Liver (tissue), 9 donors: ENCODE results near the gene OSBP2. TPM values are rescaled to one million over a fixed set of nuclear protein-coding genes. Genes with fewer than 3 reads are reported as not detected.

ENCODE experiments used
- DNase-seq: peaks from one replicate; pipeline ENCODE4 v3.0.0-alpha.2; 2017; ENCODE audit warnings: low spot score
- H3K27ac ChIP-seq, 2 donors: one replicate each; pipeline ENCODE4 v1.7.0; 2013; ENCODE audit warnings: inconsistent platforms in 2 of 2, low read length in 2 of 2, control low read depth in 1 of 2, low read depth in 1 of 2, mild to moderate bottlenecking in 1 of 2
- H3K27me3 ChIP-seq, 4 donors: one replicate each; pipeline versions ENCODE4 v1.6.1 to v1.7.0; 2013; ENCODE audit warnings: low read length in 3 of 4, inconsistent platforms in 1 of 4, mild to moderate bottlenecking in 1 of 4, moderate library complexity in 1 of 4; ENCODE audit not compliant: control insufficient read depth in 4 of 4, insufficient read depth in 4 of 4
- H3K36me3 ChIP-seq, 4 donors: one replicate each; pipeline versions ENCODE4 v1.6.1 to v1.7.0; 2013; ENCODE audit warnings: low read length in 3 of 4, mild to moderate bottlenecking in 3 of 4, low read depth in 1 of 4, moderate library complexity in 1 of 4; ENCODE audit not compliant: control insufficient read depth in 4 of 4, insufficient read depth in 3 of 4
- H3K4me1 ChIP-seq, 4 donors: one replicate each; pipeline versions ENCODE4 v1.6.1 to v1.7.0; 2013; ENCODE audit warnings: low read length in 3 of 4, mild to moderate bottlenecking in 3 of 4, moderate library complexity in 1 of 4; ENCODE audit not compliant: control insufficient read depth in 4 of 4, insufficient read depth in 4 of 4
- H3K4me3 ChIP-seq, 3 donors: one replicate each; pipeline versions ENCODE4 v1.6.1 to v1.7.0; 2013; ENCODE audit warnings: low read length in 3 of 3, control low read depth in 1 of 3, low read depth in 1 of 3, mild to moderate bottlenecking in 1 of 3
- H3K9ac ChIP-seq, 2 donors: one replicate each; pipeline ENCODE4 v1.7.0; 2013; ENCODE audit warnings: low read length in 2 of 2, mild to moderate bottlenecking in 2 of 2, moderate library complexity in 2 of 2, control low read depth in 1 of 2, low read depth in 1 of 2
- H3K9me3 ChIP-seq, 4 donors: one replicate each; pipeline versions ENCODE4 v1.6.1 to v1.7.0; 2013; ENCODE audit warnings: low read length in 3 of 4; ENCODE audit not compliant: control insufficient read depth in 4 of 4
- EGR1 ChIP-seq, 2 donors: IDR thresholded peaks; 2 replicates each; pipeline ENCODE4 v1.6.1; 2016 to 2018; ENCODE audit warnings: antibody characterized with exemption in 2 of 2, low read depth in 2 of 2
- FOXA1 ChIP-seq: IDR thresholded peaks from 2 replicates; pipeline ENCODE4 v1.6.1; 2016; ENCODE audit warnings: antibody characterized with exemption
- FOXA2 ChIP-seq: IDR thresholded peaks from 2 replicates; pipeline ENCODE4 v1.6.1; 2016; ENCODE audit warnings: antibody characterized with exemption
- GABPA ChIP-seq, 2 donors: IDR thresholded peaks in 1 of 2; conservative IDR thresholded peaks in 1 of 2; 2 replicates each; pipeline ENCODE4 v1.6.1; 2016; ENCODE audit warnings: antibody characterized with exemption in 2 of 2, mild to moderate bottlenecking in 1 of 2, moderate library complexity in 1 of 2
- HNF4A ChIP-seq, 2 donors: conservative IDR thresholded peaks; 2 replicates each; pipeline ENCODE4 v1.6.1; 2016; ENCODE audit warnings: antibody characterized with exemption in 2 of 2, mild to moderate bottlenecking in 2 of 2
- HNF4G ChIP-seq: IDR thresholded peaks from 2 replicates; pipeline ENCODE4 v1.6.1; 2016; ENCODE audit warnings: antibody characterized with exemption
- JUND ChIP-seq, 2 donors: IDR thresholded peaks; 2 replicates each; pipeline ENCODE4 v1.6.1; 2016; ENCODE audit warnings: antibody characterized with exemption in 2 of 2
- NR2F2 ChIP-seq: IDR thresholded peaks from 2 replicates; pipeline ENCODE4 v1.6.1; 2016; ENCODE audit warnings: antibody characterized with exemption
- RAD21 ChIP-seq, 2 donors: IDR thresholded peaks; 2 replicates each; pipeline ENCODE4 v1.6.1; 2016; ENCODE audit warnings: antibody characterized with exemption in 2 of 2, mild to moderate bottlenecking in 2 of 2
- RXRA ChIP-seq, 2 donors: IDR thresholded peaks; 2 replicates each; pipeline ENCODE4 v1.6.1; 2017 to 2018; ENCODE audit warnings: antibody characterized with exemption in 2 of 2, mild to moderate bottlenecking in 1 of 2
- SP1 ChIP-seq: IDR thresholded peaks from 2 replicates; pipeline ENCODE4 v1.6.1; 2018; ENCODE audit warnings: antibody characterized with exemption, mild to moderate bottlenecking
- TAF1 ChIP-seq: conservative IDR thresholded peaks from 2 replicates; pipeline ENCODE4 v1.6.1; 2016; ENCODE audit warnings: antibody characterized with exemption, mild to moderate bottlenecking
- YY1 ChIP-seq: IDR thresholded peaks from 2 replicates; pipeline ENCODE4 v1.6.1; 2016; ENCODE audit warnings: antibody characterized with exemption, mild to moderate bottlenecking
- ZBTB33 ChIP-seq: IDR thresholded peaks from 2 replicates; pipeline ENCODE4 v1.6.1; 2016; ENCODE audit warnings: antibody characterized with exemption
- WGBS: extraction: QIAGEN DNeasy Blood & Tissue Kit; methylation state at CpG from one replicate; pipeline ENCODE4 v1.1.7; 2013; 5-methylcytosine and 5-hydroxymethylcytosine counted together
- polyA plus RNA-seq, 2 donors: library from polyadenylated mRNA; stranded (reverse) in 1 of 2; unstranded in 1 of 2; fragments of 200-250 nt in 1 of 2; fragments of >200 nt in 1 of 2; fragmentation: Nextera tagmentation in 1 of 2; extraction: Ambion mirVana in 1 of 2; gene quantifications; one replicate each; pipeline versions ENCODE4 v1.2.1 to v1.2.3, GENCODE V29; 2013 to 2015
- total RNA-seq, 2 donors: library from RNA; depleted of rRNA; stranded (reverse); fragments of >200 nt; gene quantifications; one replicate each; pipeline ENCODE4 v1.2.3, GENCODE V29; 2014
- TF ChIP-seq, protein P1 (sequence below): IDR thresholded peaks from 2 replicates; pipeline ENCODE4 v1.6.1; 2016; ENCODE audit warnings: antibody characterized with exemption, mild to moderate bottlenecking
- TF ChIP-seq, protein P2 (sequence below): IDR thresholded peaks from 2 replicates; pipeline ENCODE4 v1.6.1; 2016; ENCODE audit warnings: antibody characterized with exemption
- TF ChIP-seq, protein P3 (sequence below): IDR thresholded peaks from 2 replicates; pipeline ENCODE4 v1.6.1; 2016; ENCODE audit warnings: antibody characterized with exemption
- TF ChIP-seq, protein P4 (sequence below): fragments of 150-350 bp; IDR thresholded peaks from 2 replicates; pipeline ENCODE4 v1.5.1; 2017; ENCODE audit warnings: improper control_type of control experiment, low read depth, low read length; ENCODE audit not compliant: missing input control
- donor health status: healthy.
- donor health status: healthy.
- donor health status: healthy.
- donor health status: healthy.
- donor health status: healthy.

Gene OSBP2
- total and polyA plus RNA-seq, 4 donors, result 0.43 to 192 (median 0.86) TPM

DNA sequence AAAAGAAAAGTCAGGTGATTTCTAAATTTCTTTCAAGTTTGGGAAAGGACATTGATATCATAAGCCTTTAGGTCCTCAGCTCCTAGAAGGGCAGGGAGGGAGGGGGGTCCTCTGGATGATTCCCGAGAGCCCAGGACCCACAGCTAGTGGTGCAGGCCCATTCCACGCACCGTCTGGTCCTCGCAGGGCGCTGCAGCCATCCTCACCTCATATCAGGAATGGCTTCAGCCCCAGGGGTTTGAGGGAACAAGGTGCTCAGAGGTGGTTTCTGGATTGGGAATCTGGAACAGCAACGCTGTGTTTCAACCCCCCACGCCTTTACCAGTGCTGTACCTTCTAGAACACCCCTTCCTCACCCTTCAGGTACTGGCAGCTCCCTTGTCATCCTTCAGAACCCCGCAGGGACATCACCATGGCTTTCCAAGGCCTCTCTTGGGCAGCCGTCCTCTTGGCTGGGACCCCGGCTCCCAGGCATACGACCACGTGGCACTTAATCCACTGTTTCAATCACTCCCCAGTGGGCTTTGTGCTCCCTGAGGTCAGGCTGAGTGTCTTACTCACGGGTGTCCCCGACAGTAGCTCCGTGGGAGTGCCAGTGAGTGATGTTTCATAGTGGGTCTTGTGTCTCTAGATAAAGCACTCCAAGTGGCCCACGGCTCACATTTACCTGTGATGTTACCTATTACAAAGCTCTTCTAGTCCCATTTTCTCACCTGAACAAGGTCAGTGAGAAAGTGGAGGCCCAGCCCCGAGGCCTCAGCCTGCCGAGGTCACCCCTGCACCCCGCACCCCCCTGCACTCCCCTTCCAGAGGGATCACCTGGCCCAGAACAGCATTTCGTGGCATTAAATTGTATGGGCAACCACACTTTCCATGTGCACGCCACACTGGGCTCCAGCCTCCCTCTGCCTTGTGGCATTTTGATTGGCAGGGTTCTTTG lies 180.0 kb downstream of the OSBP2 start:
- no peak overlapping the region for H3K4me3 ChIP-seq
- TF ChIP-seq, protein P1, sequence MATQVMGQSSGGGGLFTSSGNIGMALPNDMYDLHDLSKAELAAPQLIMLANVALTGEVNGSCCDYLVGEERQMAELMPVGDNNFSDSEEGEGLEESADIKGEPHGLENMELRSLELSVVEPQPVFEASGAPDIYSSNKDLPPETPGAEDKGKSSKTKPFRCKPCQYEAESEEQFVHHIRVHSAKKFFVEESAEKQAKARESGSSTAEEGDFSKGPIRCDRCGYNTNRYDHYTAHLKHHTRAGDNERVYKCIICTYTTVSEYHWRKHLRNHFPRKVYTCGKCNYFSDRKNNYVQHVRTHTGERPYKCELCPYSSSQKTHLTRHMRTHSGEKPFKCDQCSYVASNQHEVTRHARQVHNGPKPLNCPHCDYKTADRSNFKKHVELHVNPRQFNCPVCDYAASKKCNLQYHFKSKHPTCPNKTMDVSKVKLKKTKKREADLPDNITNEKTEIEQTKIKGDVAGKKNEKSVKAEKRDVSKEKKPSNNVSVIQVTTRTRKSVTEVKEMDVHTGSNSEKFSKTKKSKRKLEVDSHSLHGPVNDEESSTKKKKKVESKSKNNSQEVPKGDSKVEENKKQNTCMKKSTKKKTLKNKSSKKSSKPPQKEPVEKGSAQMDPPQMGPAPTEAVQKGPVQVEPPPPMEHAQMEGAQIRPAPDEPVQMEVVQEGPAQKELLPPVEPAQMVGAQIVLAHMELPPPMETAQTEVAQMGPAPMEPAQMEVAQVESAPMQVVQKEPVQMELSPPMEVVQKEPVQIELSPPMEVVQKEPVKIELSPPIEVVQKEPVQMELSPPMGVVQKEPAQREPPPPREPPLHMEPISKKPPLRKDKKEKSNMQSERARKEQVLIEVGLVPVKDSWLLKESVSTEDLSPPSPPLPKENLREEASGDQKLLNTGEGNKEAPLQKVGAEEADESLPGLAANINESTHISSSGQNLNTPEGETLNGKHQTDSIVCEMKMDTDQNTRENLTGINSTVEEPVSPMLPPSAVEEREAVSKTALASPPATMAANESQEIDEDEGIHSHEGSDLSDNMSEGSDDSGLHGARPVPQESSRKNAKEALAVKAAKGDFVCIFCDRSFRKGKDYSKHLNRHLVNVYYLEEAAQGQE, result no peak
- TF ChIP-seq NR2F2 (no peak), RXRA (IDR thresholded peaks at IDR 0.05) (no peak), ZBTB33 (no peak), TAF1 (no peak), HNF4A (conservative IDR thresholded peaks at IDR 0.05) (no peak), FOXA1 (no peak), EGR1 (IDR thresholded peaks at IDR 0.05; ENCODE audit: low read depth in 2 of 2) (no peak), GABPA (IDR thresholded peaks at IDR 0.05 in 1 of 2, conservative IDR thresholded peaks at IDR 0.05 in 1 of 2) (no peak), RAD21 (IDR thresholded peaks at IDR 0.05) (no peak), FOXA2 (no peak), JUND (IDR thresholded peaks at IDR 0.05) (no peak), SP1 (no peak), HNF4G (no peak), YY1 (no peak)
- TF ChIP-seq, protein P2, sequence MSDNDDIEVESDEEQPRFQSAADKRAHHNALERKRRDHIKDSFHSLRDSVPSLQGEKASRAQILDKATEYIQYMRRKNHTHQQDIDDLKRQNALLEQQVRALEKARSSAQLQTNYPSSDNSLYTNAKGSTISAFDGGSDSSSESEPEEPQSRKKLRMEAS, result no peak
- TF ChIP-seq, protein P3, sequence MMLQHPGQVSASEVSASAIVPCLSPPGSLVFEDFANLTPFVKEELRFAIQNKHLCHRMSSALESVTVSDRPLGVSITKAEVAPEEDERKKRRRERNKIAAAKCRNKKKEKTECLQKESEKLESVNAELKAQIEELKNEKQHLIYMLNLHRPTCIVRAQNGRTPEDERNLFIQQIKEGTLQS, result no peak
- TF ChIP-seq, protein P4, sequence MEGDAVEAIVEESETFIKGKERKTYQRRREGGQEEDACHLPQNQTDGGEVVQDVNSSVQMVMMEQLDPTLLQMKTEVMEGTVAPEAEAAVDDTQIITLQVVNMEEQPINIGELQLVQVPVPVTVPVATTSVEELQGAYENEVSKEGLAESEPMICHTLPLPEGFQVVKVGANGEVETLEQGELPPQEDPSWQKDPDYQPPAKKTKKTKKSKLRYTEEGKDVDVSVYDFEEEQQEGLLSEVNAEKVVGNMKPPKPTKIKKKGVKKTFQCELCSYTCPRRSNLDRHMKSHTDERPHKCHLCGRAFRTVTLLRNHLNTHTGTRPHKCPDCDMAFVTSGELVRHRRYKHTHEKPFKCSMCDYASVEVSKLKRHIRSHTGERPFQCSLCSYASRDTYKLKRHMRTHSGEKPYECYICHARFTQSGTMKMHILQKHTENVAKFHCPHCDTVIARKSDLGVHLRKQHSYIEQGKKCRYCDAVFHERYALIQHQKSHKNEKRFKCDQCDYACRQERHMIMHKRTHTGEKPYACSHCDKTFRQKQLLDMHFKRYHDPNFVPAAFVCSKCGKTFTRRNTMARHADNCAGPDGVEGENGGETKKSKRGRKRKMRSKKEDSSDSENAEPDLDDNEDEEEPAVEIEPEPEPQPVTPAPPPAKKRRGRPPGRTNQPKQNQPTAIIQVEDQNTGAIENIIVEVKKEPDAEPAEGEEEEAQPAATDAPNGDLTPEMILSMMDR, result no peak
- no peaks in the 10 kb centered on the region for H3K4me1 ChIP-seq
- 91% methylated on average over 21 of the region's 21 CpGs for WGBS
- H3K27me3 ChIP-seq, result no peaks in the 10 kb centered on the region
- no peak overlapping the region for H3K27ac ChIP-seq
- peak; percentile 29 for DNase-seq
- H3K36me3 ChIP-seq, result no peaks in the 10 kb centered on the region
- H3K9ac ChIP-seq, result no peak overlapping the region
- no peaks in the 10 kb centered on the region for H3K9me3 ChIP-seq
